HG03135 (cell line): ENCODE measurements around the gene NACA2.
"Not testable (repeated sequence)": the region's sequence is repeated elsewhere in the genome, so short reads cannot be mapped to it uniquely, and the experiment has no call there.

Experiments
- ATAC-seq: cut with Tn5 transposase; IDR thresholded peaks from one replicate; pipeline ENCODE4 v1.9.1; 2021; ENCODE audit warnings: mild to moderate bottlenecking, moderate library complexity; ENCODE audit not compliant: unreplicated experiment

Gene NACA2

DNA sequence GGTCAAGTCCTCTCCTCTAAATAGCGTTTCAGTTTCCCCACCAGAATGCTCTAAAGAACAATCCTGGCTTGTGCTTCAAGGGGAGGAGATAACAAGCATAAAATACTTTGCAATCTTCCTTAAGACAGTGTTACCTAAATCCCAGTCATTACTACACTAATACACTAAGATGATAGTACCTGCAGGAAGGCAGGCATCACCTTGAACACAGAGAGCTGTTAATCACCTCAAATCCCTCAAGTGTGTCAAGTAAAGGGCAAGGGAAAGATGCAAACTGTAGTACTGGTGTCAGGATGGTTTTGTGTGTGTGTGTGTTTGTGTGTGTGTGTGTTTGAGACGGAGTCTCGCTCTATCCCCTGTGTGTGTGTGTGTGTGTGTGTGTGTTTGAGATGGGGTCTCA is 36.8 kb downstream of the NACA2 start:
- ATAC-seq: no peak

DNA sequence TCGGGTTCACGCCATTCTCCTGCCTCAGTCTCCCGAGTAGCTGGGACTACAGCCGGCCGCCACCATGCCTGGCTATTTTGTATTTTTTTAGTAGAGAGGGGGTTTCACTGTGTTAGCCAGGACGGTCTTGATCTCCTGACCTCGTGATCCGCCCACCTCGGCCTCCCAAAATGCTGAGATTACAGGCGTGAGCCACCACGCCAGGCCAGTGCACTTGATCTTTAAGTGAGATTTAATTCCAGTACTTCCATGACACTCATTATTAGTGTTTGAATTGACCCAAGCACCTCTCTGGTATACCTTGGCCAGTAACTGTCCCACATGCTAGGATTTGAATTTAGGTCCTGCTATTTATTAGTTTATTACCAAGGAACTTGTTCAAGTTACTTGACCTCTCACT is 38.5 kb downstream of the NACA2 start:
- not testable (repeated sequence) for ATAC-seq

DNA sequence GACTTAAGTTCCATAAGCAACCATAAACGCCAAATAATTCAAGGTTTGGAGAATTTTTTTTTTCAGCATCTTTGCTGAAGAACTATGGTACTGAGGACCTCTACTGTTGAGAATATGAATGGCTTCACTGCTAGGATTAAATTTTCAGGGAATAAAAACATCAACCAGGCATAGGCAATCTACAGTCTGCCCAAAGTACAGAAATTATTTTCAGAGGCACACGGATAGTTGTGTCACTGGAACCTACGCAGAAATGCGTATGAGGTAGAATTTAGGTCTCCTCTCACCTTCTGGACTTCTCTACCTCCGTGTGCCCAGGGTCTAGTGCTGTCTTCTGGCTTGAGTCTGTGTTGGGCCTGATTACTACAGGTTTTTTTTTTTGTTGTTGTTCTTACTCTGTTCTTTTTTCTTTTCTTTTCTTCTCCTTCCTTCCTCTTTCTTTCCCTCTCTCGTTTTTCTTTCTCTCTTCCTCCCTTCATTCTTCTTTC is 39.7 kb downstream of the NACA2 start:
- ATAC-seq: no peak

DNA sequence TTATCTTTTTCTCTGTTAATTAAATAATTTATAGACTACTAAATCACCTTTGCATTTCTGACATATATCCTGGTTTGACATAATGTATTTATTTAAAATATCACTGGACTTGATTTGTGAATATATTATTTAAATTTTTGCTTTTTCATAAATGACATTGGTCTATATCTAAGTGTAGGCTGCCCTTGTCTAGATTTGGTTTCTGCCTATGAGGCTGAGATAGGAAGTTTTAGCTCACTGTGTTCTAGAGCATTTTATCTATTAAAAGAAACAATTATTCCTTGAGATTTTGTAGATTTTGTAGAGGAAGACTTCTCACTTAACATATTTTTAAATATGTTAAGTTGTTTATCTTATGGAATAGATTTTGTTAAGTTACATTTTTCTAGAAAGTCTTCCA is 43.9 kb downstream of the NACA2 start:
- no peak for ATAC-seq

DNA sequence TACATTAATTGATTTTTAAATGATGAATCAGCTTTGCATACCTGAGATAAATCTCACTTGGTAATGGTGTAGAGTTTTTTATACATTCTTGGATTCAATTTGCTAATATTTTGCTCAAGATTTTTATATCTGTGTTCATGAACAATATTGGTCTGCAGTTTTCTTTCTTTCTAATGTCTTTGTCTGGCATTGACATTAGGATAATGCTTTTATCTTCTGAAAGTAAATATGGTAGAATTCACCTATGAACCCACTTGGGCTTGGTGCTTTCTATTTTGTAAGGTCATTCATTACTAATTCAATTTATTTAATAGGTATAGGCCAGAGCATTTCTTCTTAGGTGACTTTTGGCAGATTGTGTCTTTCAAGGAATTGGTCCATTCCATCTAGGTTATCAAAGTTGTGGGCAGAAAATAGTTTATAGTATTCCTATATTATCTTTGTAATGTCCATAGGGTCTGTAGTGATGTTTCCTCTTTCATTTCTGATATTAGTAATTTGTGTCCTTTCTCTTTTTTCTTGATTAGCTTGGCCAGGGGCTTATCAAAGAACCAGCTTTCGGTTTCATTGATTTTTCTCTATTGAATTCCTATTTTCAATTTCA is 45.6 kb downstream of the NACA2 start:
- ATAC-seq: no peak

DNA sequence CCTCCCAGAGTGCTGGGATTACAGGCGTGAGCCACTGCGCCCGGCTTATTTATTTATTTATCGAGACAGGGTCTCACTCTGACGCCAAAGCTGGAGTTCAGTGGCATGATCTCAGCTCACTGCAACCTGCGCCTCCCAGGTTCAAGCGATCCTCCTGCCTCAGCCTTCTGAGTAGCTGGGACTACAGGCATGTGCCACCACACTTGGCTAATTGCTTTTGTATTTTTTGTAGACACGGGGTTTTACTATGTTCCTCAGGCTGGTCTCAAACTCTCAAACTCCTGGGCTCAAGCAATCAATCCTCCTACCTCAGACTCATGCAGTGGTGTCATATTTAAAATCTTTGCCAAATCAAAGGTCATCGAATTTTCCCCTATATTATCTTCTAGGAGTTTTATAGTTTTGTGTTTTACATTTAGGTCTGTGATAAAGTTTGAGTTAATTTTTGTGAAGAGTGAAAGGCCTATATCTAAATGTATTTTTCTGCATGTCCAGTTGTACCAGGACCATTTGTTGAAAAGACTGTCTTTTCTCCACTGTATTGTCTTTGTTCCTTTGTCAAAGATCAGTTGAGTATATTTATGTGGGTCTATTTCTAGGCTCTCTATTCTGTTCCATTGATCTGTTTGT is 47.1 kb downstream of the NACA2 start:
- ATAC-seq: no peak

DNA sequence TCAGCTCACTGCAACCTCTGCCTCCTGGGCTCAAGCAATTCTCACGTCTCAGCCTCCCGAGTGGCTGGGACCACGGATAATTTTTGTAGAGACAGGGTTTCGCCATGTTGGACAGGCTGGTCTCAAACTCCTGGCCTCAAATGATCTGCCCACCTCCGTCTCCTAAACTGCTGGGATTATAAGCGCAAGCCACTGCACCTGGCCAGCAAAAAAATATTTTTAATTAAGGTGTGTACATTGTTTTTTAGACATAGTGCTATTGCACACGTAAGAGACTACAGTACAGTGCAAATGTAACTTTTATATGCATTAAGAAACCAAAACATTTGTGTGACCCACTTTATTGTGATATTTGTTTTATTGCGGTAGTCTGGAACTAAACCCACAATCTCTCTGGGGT is 49.0 kb downstream of the NACA2 start:
- no peak for ATAC-seq

DNA sequence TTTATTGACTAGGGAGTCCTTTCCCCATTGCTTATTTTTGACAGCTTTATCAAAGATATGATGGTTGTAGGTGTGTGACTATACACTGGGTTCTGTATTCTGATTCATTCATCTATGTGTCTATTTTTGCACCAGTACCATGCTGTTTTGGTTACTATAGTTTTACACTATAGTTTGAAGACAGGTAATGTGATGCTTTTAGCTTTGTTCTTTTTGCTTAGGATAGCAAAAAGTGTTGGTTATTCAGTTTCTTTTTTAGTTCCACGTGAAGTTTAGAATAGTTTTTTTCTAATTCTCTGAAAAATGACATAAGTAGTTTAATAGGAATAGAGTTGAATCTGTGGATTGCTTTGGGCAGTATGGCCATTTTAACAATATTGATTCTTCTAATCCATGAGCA is 50.1 kb downstream of the NACA2 start:
- no peak for ATAC-seq
